GM18519 (cell line): Measurements from ENCODE around the gene FAHD1.

Experiments
- ATAC-seq: cut with Tn5 transposase; IDR thresholded peaks from one replicate; pipeline ENCODE4 v1.9.1; 2021; ENCODE audit warnings: mild to moderate bottlenecking, moderate library complexity; ENCODE audit not compliant: unreplicated experiment, low FRiP score

The FAHD1 gene

GRCh38 chr16:1816396-1817275 lies 10.4 kb upstream of the FAHD1 start:
- no peak for ATAC-seq

DNA sequence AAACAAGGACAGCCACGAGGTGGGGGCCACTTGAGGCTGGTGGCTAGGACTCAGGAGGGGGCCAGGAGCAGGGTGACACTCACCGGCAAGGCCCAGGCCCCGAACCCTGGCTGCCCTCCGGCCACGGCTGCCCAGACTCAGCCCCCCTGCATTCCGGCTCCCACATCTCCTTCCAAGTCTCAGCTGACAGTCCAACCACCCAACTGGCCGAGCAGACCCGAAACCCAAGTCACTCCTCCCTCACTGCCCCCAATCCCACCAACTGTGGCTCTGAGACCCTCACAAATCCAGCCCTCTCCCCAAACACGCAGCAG lies 9.8 kb upstream of the FAHD1 start:
- ATAC-seq, result no peak

- ATAC-seq, result no peak
Observed at GRCh38 chr16:1817716-1818115, 9.3 kb upstream of the FAHD1 start.

- ATAC-seq, result no peak
Observed at GRCh38 chr16:1818204-1818872, 8.7 kb upstream of the FAHD1 start.

GRCh38 chr16:1818873-1819525 lies 8.0 kb upstream of the FAHD1 start:
- no peak for ATAC-seq

GRCh38 chr16:1819611-1820010 lies 7.4 kb upstream of the FAHD1 start:
- ATAC-seq, result no peak

DNA sequence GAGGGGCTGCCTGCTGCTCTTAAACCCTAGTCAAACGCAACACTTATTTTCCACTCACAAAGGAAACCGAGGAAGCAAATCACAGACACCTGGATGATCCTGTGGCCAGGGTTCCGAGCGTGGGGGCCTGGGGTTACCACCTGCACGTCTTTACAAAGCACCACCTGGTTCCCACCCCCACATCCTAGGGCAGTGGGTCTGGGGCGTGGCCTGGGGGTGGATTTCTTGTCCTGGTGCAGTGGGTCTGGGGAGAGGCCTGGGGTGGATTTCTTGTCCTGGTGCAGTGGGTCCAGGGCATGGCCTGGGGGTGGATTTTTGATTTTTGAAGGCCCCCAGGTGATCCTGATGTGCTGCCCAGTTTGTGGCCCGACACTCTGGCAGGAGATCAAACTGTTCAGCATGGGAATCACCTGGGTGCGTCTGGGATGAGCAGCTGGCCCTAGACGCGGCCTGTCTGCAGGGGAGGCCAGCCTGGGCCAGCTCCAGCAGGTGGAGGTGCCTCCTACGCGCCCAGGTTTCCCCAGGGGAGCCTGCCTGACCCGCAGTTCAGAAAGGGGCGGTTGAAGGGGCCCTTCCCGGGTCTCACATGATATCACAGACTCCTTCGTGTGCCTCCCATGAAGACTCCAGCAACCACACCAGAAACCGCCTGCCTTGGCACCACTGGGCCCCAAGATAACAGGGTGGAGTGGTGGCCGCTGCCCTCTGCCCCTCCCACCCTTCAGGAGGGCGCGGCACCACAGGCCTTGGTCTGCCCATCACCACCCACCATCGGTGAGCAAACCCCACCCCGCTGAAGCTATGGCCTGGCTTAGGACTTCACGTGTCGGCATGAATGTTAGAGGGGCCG lies 6.7 kb upstream of the FAHD1 start:
- ATAC-seq, result no peak

DNA sequence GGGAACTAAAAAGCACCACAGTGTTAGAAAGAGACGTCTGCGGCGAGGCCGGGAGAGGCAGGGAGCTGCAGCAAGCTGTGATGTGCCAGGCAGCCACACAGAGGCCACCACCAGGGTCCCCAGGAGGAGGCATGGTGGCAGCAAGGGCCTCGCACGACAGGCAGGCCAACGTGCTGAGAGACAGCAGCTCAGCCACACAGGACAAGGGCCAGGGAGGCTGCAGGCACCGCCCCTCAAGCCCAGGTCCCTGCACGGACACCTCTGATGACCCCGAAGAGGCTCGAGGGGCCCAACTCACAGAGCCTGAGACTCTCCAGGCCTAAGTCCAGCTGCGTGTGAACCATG lies 6.1 kb upstream of the FAHD1 start:
- no peak for ATAC-seq

DNA sequence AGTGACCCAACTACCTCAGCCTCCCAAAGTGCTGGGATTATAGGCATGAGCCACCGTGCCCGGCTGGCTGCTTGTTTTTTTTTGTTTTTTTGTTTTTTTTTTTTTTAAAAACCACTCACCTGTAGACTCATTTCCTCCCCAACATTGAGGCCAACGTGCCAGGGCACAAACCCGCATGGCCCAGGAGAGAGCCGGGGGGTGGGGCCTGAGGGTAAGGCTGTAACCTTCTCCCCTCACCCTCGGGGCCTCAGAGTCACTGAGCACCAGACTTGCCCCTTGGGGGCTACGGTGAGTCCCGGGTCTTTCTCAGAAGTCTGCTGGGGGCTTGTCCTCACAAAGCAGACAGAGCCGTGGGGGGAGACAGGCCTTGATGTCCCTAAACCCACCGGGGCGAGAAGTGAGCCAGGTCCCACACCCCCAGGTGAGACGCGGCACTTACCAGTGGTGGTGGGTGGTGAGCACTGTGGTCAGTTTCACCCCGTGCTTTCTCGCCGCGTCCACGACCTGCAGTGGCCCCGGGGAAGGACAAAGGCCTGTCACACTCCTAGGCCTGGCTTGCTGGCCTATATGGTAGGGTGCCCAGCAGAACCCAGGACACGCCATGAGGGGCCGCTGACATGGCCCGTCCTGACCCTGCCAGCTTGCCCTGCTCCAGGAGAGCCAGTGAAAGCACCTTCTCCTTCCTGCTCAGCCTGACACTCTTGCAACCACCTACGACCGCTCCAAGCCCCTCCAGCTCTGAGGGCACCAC lies 5.0 kb upstream of the FAHD1 start:
- ATAC-seq, result no peak

DNA sequence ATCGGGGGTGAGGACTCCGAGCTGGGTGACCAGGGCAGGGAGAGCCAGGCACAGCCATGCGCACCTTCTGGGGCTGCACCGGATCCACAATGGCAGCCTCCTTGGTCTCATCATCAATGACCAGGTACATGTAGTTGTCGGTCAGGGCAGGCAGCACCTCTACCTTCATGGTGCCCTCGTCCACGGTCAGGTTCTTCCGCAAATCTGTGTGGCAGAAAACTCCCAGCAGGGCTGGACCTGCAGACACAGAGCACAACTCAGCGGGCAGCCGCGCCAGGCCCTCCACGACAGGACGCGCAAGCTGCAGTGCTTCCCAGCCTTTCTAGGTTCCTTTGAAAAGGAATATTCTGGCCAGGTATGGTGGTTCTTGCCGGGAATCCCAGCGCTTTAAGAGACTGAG lies 4.2 kb upstream of the FAHD1 start:
- ATAC-seq, result no peak

- ATAC-seq, result no peak
Observed at GRCh38 chr16:1823821-1824220, 3.2 kb upstream of the FAHD1 start.

- ATAC-seq, result no peak
Observed at GRCh38 chr16:1825381-1825863, 1.6 kb upstream of the FAHD1 start.

- ATAC-seq, result peak; percentile 45
Observed at GRCh38 chr16:1825864-1826690, 929 bp upstream of the FAHD1 start.

- no peak for ATAC-seq
Observed at GRCh38 chr16:1828645-1829410, 1.8 kb downstream of the FAHD1 start.

DNA sequence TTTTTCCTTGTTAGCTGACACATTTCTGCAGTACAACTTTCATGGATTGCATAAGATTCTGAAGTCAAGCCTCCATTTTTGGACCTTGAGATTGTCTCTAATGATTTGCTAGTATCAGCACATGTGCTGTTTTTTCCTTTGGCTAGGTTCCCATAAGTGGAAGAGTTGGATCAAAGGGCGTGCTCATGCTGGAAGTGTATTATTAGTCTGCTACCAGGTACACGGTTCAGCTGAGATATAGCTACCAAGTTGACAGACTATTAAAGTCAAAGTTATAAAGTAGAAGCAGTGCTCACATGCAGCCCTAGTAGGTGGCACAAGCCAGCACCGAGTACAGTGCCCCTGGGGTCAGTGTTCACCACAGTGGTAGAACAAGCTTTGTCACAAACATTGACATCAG lies 3.2 kb downstream of the FAHD1 start:
- no peak for ATAC-seq

- ATAC-seq, result no peak
Observed at GRCh38 chr16:1831186-1832075, 4.4 kb downstream of the FAHD1 start.

DNA sequence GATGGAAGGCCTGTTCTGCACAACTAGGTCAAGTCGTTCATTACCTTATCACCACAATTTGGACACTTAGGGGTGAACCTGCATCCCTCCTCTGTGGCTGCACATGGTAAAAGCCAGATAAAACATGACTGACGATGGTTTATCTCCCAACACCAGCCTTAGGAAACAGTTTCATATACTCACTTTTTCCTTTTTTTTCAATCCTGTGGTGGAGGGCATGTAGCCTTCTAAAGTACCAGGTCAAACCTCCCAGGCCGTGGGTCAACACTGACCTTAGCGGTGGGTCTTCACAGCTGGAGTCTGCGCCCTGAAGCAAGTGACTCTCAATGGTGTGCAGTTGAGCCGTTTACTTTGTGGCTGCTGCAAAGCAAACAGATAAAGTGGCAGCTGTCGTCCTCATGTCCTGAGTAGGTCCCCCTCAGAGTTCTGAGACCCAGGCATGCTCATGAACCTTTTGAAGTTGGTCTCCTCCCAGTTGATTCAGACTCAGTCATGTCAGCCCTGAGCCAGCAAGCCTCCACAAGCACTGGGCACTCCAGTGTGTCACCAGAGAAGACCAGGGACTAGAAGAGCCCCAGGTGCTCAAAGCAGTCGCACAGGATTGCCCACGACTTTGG lies 5.9 kb downstream of the FAHD1 start:
- ATAC-seq, result no peak
